Non-pigmented ciliary epithelial cell (primary cell): ENCODE results near the gene TAS2R40.
"Not testable (repeated sequence)": the region's sequence is repeated elsewhere in the genome, so short reads cannot be mapped to it uniquely, and the experiment has no call there.

Experiments used
- DNase-seq: peaks from one replicate; pipeline ENCODE4 v3.0.0-alpha.2; 2010; ENCODE audit warnings: low read depth

The TAS2R40 gene

DNA sequence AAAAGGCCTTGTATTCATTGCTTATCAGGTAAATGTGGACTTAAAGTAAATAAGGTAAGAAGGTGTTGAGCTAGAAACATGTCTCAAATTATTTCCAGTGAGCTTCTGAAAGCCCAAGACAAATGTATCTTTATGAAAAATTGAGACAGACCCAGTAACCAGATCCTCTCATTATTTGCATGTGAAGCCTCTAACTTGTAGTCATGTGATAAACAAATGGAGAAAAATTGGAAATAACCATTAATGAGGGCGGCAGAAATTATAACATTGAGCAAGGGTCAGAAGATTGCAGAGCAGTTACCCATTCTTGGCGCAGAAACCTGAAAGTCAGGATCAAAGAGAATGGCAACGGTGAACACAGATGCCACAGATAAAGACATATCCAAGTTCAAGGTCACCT lies at the start of gene TAS2R40:
Gene TAS2R40 (plus strand): TSS at position 301 of the 400 bp plus-strand sequence. CDS start 42 bp downstream, at position 343.
- no peak for DNase-seq

DNA sequence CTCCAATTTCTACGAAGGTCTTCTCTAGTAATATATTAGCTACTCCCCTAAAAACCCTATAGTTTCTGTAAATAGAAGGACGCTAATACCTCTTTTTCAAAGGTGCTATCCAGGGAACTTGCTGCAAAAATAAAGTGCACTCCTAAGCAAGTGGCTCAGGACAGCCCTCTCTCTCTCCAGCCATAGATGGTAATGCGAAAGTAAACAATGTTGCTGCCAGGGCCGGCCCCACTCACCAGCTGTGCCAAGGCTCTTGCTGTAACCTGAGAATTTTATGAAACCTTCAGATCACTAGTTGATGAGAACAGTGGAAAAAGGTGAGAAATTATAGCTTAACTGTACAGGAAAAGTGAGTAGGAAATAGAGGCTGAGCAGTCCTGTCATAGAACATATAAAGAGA lies 49.5 kb upstream of the TAS2R40 start:
- DNase-seq = no peak

GRCh38 chr7:143176128-143176527 lies 45.7 kb upstream of the TAS2R40 start:
- no peak for DNase-seq

GRCh38 chr7:143177374-143178119 lies 44.3 kb upstream of the TAS2R40 start:
- DNase-seq = no peak

- DNase-seq = not testable (repeated sequence)
Measured at GRCh38 chr7:143180771-143181170, 41.1 kb upstream of the TAS2R40 start.

DNA sequence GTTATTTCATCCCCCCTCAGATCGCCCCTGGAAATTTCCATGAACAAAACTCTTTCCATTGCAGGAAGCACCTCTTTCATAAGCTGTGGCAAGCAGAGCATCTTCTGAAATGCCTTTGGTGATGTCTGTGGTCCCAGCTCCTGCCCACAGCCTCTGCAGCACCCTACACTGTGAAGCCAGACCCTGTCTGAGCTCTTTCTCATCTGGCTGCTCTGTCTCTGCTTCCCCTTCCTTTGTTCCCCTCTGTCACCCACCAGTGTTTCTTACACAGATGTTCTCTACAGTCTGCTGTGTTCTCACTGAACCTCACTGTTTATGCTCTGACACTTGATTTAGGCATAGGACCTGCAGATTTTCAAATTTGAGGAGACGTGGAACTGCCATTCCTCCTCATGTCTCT lies 40.5 kb upstream of the TAS2R40 start:
- no peak for DNase-seq

GRCh38 chr7:143183024-143183423 lies 38.8 kb upstream of the TAS2R40 start, which contains the start of gene TAS2R39:
TSS of gene TAS2R39 (plus strand) at chr7:143183419. CDS start at chr7:143183419, 0 bp downstream.
- DNase-seq = no peak

GRCh38 chr7:143185551-143185950 lies 36.3 kb upstream of the TAS2R40 start:
- DNase-seq = no peak

DNA sequence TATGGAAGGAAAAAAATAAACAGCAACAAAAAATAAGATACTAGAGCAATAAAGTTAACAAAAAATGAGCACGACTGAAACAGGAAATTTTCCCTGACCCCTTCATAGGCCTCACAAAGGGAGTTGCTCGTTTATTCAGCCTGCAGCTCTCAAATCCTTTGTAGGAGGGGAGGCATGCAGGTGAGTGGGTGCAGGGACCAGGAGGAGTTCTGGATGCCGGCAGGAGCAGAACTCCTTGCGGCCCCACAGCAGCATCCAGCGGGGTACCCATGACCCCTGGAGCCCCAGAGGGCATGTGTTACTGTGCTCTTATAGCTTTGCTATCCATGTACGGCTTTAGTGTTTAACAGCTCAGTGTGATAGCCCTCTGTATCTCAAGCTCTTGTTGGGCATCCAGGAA lies 32.8 kb upstream of the TAS2R40 start:
- no peak for DNase-seq

GRCh38 chr7:143193880-143194279 lies 28.0 kb upstream of the TAS2R40 start:
- no peak for DNase-seq

GRCh38 chr7:143199040-143199439 lies 22.8 kb upstream of the TAS2R40 start:
- no peak for DNase-seq

GRCh38 chr7:143202161-143202560 lies 19.7 kb upstream of the TAS2R40 start:
- no peak for DNase-seq

- DNase-seq = no peak
Measured at GRCh38 chr7:143203386-143203785, 18.5 kb upstream of the TAS2R40 start.

- DNase-seq = no peak
Measured at GRCh38 chr7:143205560-143206293, 16.1 kb upstream of the TAS2R40 start.

DNA sequence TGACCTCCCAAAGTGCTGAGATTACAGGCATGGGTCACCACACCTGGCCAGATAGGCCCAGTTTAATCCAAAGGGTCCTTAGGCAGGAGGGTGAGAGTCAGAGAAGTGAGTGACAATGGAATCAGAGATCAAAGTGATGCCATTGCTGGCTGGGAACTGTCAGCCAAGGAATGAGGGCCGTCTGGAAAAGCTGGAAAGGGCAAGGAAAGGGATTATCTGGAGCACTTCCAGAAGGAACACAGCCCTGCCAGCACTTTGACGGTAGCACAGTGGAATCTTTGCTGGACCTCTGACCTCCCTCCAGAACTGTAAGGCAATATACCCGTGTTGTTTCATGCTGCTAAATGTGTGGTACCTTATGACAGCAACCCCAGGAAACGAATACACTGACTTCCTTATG lies 11.3 kb upstream of the TAS2R40 start:
- no peak for DNase-seq

GRCh38 chr7:143213478-143213877 lies 8.4 kb upstream of the TAS2R40 start:
- not testable (repeated sequence) for DNase-seq

- peak; percentile 55 for DNase-seq
Measured at GRCh38 chr7:143214789-143215679, 6.8 kb upstream of the TAS2R40 start.

GRCh38 chr7:143216151-143216550 lies 5.7 kb upstream of the TAS2R40 start:
- peak; percentile 24 for DNase-seq

DNA sequence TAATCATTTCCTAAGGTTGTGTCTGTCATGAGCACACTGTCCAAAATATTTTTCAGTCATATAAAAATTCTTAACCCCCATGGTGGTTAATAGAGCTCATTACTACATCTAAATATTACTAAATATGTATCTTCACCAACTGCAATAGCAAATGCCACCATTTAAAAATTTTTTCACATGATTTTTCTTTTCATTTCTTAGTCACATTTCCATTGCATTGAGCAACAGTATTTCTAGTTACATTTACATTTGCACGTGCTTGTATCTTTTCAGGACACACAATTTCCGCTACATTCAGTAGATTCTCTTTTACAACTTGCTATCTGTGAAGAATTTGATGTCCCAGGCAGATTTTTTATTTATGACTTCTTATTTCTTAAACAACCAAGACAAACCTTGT lies 5.2 kb upstream of the TAS2R40 start:
- no peak for DNase-seq

DNA sequence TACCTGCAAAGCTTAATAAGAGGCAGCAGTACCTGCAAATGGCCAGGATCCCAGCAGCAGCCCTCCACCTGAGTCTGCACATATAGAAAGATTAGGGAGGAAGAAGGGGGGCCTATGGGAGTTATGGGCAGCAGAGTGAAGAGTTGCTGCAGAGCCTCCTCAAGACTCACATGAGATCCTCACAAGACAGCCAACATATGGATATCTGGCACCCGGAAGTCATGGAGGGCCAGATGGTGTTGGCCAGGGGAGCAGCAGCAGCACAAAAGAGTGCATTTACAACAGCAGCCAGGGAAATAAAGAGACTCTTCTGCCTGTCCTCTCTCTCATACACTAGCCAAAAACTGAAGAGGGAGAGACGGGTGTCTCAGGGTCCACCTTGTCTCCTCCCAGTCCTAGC lies 4.0 kb upstream of the TAS2R40 start:
- DNase-seq = no peak

DNA sequence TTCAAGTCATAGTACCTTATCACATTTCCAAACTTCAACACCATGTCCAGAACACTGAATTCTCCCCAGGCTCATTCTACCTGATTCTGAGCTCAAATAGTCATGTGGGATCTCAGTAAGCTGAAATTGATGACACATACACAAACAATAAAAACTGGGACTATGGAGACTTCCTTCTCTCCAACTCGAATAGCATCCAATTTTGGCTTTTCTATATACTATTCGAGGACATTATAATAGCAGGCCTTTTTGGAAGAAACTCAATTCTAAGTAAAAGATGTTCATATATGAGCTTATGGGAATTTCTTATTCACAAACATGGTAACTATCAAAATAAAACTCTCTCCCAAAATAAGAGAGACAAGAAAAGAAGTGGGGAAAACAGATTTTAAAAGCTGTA lies 551 bp upstream of the TAS2R40 start:
- no peak for DNase-seq

DNA sequence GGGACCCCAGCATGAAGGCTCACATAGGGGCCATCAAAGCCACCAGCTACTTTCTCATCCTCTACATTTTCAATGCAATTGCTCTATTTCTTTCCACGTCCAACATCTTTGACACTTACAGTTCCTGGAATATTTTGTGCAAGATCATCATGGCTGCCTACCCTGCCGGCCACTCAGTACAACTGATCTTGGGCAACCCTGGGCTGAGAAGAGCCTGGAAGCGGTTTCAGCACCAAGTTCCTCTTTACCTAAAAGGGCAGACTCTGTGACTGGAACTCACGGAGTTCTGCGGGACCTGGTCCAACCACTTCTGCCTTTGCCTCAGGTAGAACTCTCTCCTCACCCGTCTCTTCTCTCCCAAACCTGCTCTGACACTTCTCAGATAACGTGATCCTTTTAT lies 945 bp downstream of the TAS2R40 start:
- no peak for DNase-seq
